ENCODE results near the gene CCDC28B. TPM values are rescaled to one million over a fixed set of nuclear protein-coding genes. Genes with fewer than 3 reads are reported as not detected.

The CCDC28B gene
- total and polyA plus RNA-seq, 2 donors (not counting 3 experiments of a cell fraction or from before 2014, with no cell fraction given), result 12.0 to 19.1 TPM

- no peaks in the 10 kb centered on the region for H3K9me3 ChIP-seq (replicated peaks; ENCODE audit: control insufficient read depth, insufficient read depth, low read length)
- intact Hi-C loops (cut with micrococcal nuclease) (loop anchor here (1.0 to 5.0 kb wide), 3 partner anchors 100 to 198 kb away; partner anchors contain the start of genes FAM229A and TSSK3), dilution Hi-C loops (cut with MboI; ENCODE audit: extremely low pct_ligation_motif_present, low sequenced_read_pairs) (no loop called here)
- no peaks in the 10 kb centered on the region for H3K9me1 ChIP-seq (replicated peaks; ENCODE audit: control insufficient read depth, extremely low read depth, insufficient read depth, low read length)
- DNase-seq (ENCODE audit: low read depth, low spot score) (peak; percentile 60), FAIRE-seq (peak; percentile 87)
- H3K36me3 ChIP-seq (ENCODE audit: control insufficient read depth in 2 of 2, extremely low read depth in 1 of 2, insufficient read depth in 2 of 2, low read length in 2 of 2), result peaks cover 0 to 19% of the 10 kb centered on the region in 2 experiments
- H2AFZ ChIP-seq (ENCODE audit: low read depth, low read length), result no peak overlapping the region
- no peak overlapping the region for H3K9ac ChIP-seq (replicated peaks; ENCODE audit: extremely low read depth, insufficient read depth, low read length)
- H4K20me1 ChIP-seq (replicated peaks; ENCODE audit: control insufficient read depth, extremely low read depth, insufficient read depth, low read length), result no peaks in the 10 kb centered on the region
- H3K27ac ChIP-seq (ENCODE audit: insufficient read depth, low read depth, low read length), result no peak overlapping the region
- POLR2A ChIA-PET, result interaction anchor here (0.8 to 2.1 kb wide), 4 partner anchors 10 to 120 kb away, joined by 3 to 17 read pairs (median 4); partner anchors contain the start of gene MARCKSL1
- peaks cover 3% of the 10 kb centered on the region for H3K4me1 ChIP-seq (ENCODE audit: control insufficient read depth, extremely low read depth, insufficient read depth, low read length)
- H3K4me3 ChIP-seq (replicated peaks in 1 of 3; ENCODE audit: insufficient read depth in 1 of 3, low read depth in 1 of 3, low read length in 3 of 3), result no peak overlapping the region
- CTCF ChIA-PET, result interaction anchor here (0.8 to 3.5 kb wide), 48 partner anchors 8 to 432 kb away, joined by 3 to 78 read pairs (median 6); partner anchors contain the start of genes BSDC1, CCDC28B, FAM167B and FAM229A
- H3K79me2 ChIP-seq (ENCODE audit: control insufficient read depth, insufficient read depth, low read length), result no peaks in the 10 kb centered on the region
- no peak overlapping the region for H3K4me2 ChIP-seq (ENCODE audit: insufficient read depth, low read length)
- TF ChIP-seq POLR2AphosphoS5 (IDR thresholded peaks at IDR 0.05; ENCODE audit: insufficient read depth, low read depth, low read length), result no peak
- TF ChIP-seq EZH2 (IDR thresholded peaks at IDR 0.05; ENCODE audit: borderline replicate concordance, low read depth, low read length, severe bottlenecking), result no peak
- TF ChIP-seq JUN (IDR thresholded peaks at IDR 0.05; ENCODE audit: borderline replicate concordance, insufficient read depth, insufficient read length, low read depth), result no peak
- no peak for TF ChIP-seq MYC (IDR thresholded peaks at IDR 0.05; ENCODE audit: low read depth, low read length)
- TF ChIP-seq FOS (IDR thresholded peaks at IDR 0.05; ENCODE audit: borderline replicate concordance, insufficient read depth, low read length), result no peak
- TF ChIP-seq CTCF (IDR thresholded peaks at IDR 0.05; ENCODE audit: extremely low read depth in 1 of 2, insufficient read depth in 1 of 2, low read depth in 1 of 2, low read length in 2 of 2), result peak; percentile 84 to 89
- no peak for TF ChIP-seq MAX (IDR thresholded peaks at IDR 0.05; ENCODE audit: insufficient read depth, insufficient read length)
- no TSS peak for BruUV-seq (replicated peaks)
- H3K27me3 ChIP-seq (ENCODE audit: control insufficient read depth in 2 of 2, insufficient read depth in 2 of 2, low read length in 2 of 2), result no peaks in the 10 kb centered on the region
These were observed 15.5 kb downstream of the CCDC28B start for GRCh38 chr1:32215629-32216480.
